SK-N-SH (cell line): Measurements from ENCODE around the gene FLYWCH1. TPM values are rescaled to one million over a fixed set of nuclear protein-coding genes. Genes with fewer than 3 reads are reported as not detected.

Experiments used
- CTCF ChIA-PET: fragments of 300-600, 350-600 bp; formaldehyde crosslinking; extraction: SDS; loops from one replicate; lab custom pipeline; 2021; lab: Yijun Ruan, JAX
- POLR2A ChIA-PET: fragments of 350-600 bp; sonication (Branson Sonifier 250); formaldehyde crosslinking; extraction: SDS; loops from one replicate; lab custom pipeline; 2020; ENCODE audit warnings: antibody characterized with exemption, inconsistent platforms; lab: Yijun Ruan, JAX
- DNase-seq: peaks from one replicate; pipeline ENCODE4 v3.0.0; 2012
- H2AFZ ChIP-seq: fragments of 200-600 bp; sonication (generic); 2 replicates; pipeline ENCODE4 v1.8.1; 2016; ENCODE audit warnings: antibody characterized with exemption, mild to moderate bottlenecking, low read depth
- H3F3A ChIP-seq: fragments of 200-600 bp; sonication (generic); replicated peaks from 2 replicates; pipeline ENCODE3; 2016; ENCODE audit warnings: antibody characterized with exemption, mild to moderate bottlenecking; ENCODE audit not compliant: insufficient read depth
- H3K27ac ChIP-seq, 2 experiments: fragments of 200-500 bp in 1 of 2; fragments of 200-600 bp in 1 of 2; sonication (Bioruptor generic) in 1 of 2; sonication (generic), shearing (Covaris generic) in 1 of 2; 2 replicates each; pipeline versions ENCODE4 v1.5.1 to v1.6.1; 2014 to 2016; ENCODE audit warnings: low read depth in 2 of 2, inconsistent platforms in 1 of 2, low read length in 1 of 2, mild to moderate bottlenecking in 1 of 2, mixed read lengths in 1 of 2
- H3K27me3 ChIP-seq: fragments of 200-600 bp; sonication (generic), shearing (Covaris generic); 2 replicates; pipeline ENCODE4 v1.6.1; 2016; ENCODE audit warnings: mixed run types; ENCODE audit not compliant: insufficient read depth
- H3K36me3 ChIP-seq, 2 experiments: fragments of 200-500 bp in 1 of 2; fragments of 200-600 bp in 1 of 2; sonication (Bioruptor generic) in 1 of 2; sonication (generic) in 1 of 2; replicated peaks in 1 of 2; 2 replicates each; pipeline versions ENCODE3 to v1.5.1; 2014 to 2016; ENCODE audit warnings: low read length in 1 of 2, mild to moderate bottlenecking in 1 of 2; ENCODE audit not compliant: insufficient read depth in 2 of 2, control insufficient read depth in 1 of 2
- H3K4me1 ChIP-seq, 2 experiments: fragments of 200-500 bp in 1 of 2; fragments of 200-600 bp in 1 of 2; sonication (Bioruptor generic) in 1 of 2; sonication (generic), shearing (Covaris generic) in 1 of 2; 2 replicates each; pipeline versions ENCODE4 v1.5.1 to v1.6.1; 2014 to 2016; ENCODE audit warnings: low read depth in 1 of 2, low read length in 1 of 2, mixed run types in 1 of 2; ENCODE audit not compliant: insufficient read depth in 2 of 2, control insufficient read depth in 1 of 2
- H3K4me2 ChIP-seq: fragments of 200-600 bp; sonication (generic), shearing (Covaris generic); 2 replicates; pipeline ENCODE4 v1.6.1; 2017; ENCODE audit warnings: mixed run types
- H3K4me3 ChIP-seq, 2 experiments: fragments of 200-500 bp in 1 of 2; fragments of 200-600 bp in 1 of 2; sonication (Bioruptor generic) in 1 of 2; sonication (generic), shearing (Covaris generic) in 1 of 2; 2 replicates each; pipeline versions ENCODE4 v1.5.1 to v1.8.1; 2014 to 2016; ENCODE audit warnings: low read depth in 2 of 2, inconsistent platforms in 1 of 2, low read length in 1 of 2, mild to moderate bottlenecking in 1 of 2, mixed read lengths in 1 of 2, moderate library complexity in 1 of 2
- H3K79me2 ChIP-seq: fragments of 200-600 bp; sonication (generic); 2 replicates; pipeline ENCODE4 v1.8.1; 2017; ENCODE audit warnings: mild to moderate bottlenecking; ENCODE audit not compliant: insufficient read depth
- H3K9ac ChIP-seq: fragments of 200-600 bp; sonication (generic); 2 replicates; pipeline ENCODE4 v1.6.1; 2017; ENCODE audit warnings: mixed run types
- H3K9me2 ChIP-seq: fragments of 200-600 bp; sonication (generic); 2 replicates; pipeline ENCODE4 v1.6.1; 2017; ENCODE audit warnings: mixed run types
- H3K9me3 ChIP-seq: fragments of 200-600 bp; sonication (generic); 2 replicates; pipeline ENCODE4 v1.6.1; 2017; ENCODE audit warnings: mixed run types, mild to moderate bottlenecking, moderate library complexity
- H4K20me1 ChIP-seq: fragments of 200-600 bp; sonication (generic); 2 replicates; pipeline ENCODE4 v1.6.1; 2017; ENCODE audit warnings: mild to moderate bottlenecking, mixed run types; ENCODE audit not compliant: insufficient read depth
- CHD2 ChIP-seq: fragments of 150-350 bp; IDR thresholded peaks from 2 replicates; pipeline ENCODE4 v1.6.1; 2018; ENCODE audit warnings: low read length; ENCODE audit not compliant: partially characterized antibody
- FOSL2 ChIP-seq: IDR thresholded peaks from 2 replicates; pipeline ENCODE4 v1.4.0; 2012; ENCODE audit warnings: low read depth, mild to moderate bottlenecking, moderate library complexity, borderline replicate concordance
- FOXJ3 ChIP-seq: sonication (generic); formaldehyde crosslinking; IDR thresholded peaks from 2 replicates; pipeline ENCODE4 v1.5.1; 2020; ENCODE audit warnings: mild to moderate bottlenecking, missing genetic modification reagents
- FOXM1 ChIP-seq: IDR thresholded peaks from 2 replicates; pipeline ENCODE4 v1.4.0; 2012; ENCODE audit warnings: low read depth, mild to moderate bottlenecking
- GABPA ChIP-seq: IDR thresholded peaks from 2 replicates; pipeline ENCODE4 v1.4.0; 2012; ENCODE audit warnings: low read depth, mild to moderate bottlenecking
- JUND ChIP-seq: IDR thresholded peaks from 2 replicates; pipeline ENCODE4 v1.4.0; 2012
- MAX ChIP-seq: IDR thresholded peaks from 2 replicates; pipeline ENCODE4 v1.4.0; 2012; ENCODE audit warnings: low read depth
- MXI1 ChIP-seq: IDR thresholded peaks from 2 replicates; pipeline ENCODE4 v1.6.1; 2012; ENCODE audit warnings: mild to moderate bottlenecking, low read depth, low read length, improper control_type of control experiment
- POLR2AphosphoS5 ChIP-seq: IDR thresholded peaks from 2 replicates; pipeline ENCODE4 v1.6.1; 2012; ENCODE audit warnings: low read depth, low read length
- RAD21 ChIP-seq: IDR thresholded peaks from 2 replicates; pipeline ENCODE4 v1.6.1; 2012; ENCODE audit warnings: mild to moderate bottlenecking, low read length
- RCOR1 ChIP-seq: fragments of 150-350 bp; IDR thresholded peaks from 2 replicates; pipeline ENCODE4 v1.6.1; 2017; ENCODE audit warnings: antibody characterized with exemption, low read length
- RFX5 ChIP-seq: IDR thresholded peaks from 2 replicates; pipeline ENCODE4 v1.6.1; 2012; ENCODE audit warnings: mild to moderate bottlenecking, improper control_type of control experiment, low read length
- SMC3 ChIP-seq: IDR thresholded peaks from 2 replicates; pipeline ENCODE4 v1.6.1; 2012; ENCODE audit warnings: low read depth, low read length, improper control_type of control experiment
- TCF12 ChIP-seq: IDR thresholded peaks from 2 replicates; pipeline ENCODE4 v1.4.0; 2012
- WGBS: methylation state at CpG from one replicate; pipeline ENCODE4 v1.1.6; 2017; ENCODE audit warnings: low lambda C conversion rate; 5-methylcytosine and 5-hydroxymethylcytosine counted together
- polyA plus RNA-seq, 3 experiments: library from polyadenylated mRNA; depleted of rRNA; stranded (reverse); fragments of >200 nt; gene quantifications; 2 replicates each; pipeline ENCODE4 v1.2.3, GENCODE V29; 2012
- TF ChIP-seq, protein P1 (sequence below): IDR thresholded peaks from 2 replicates; pipeline ENCODE4 v1.4.0; 2012; ENCODE audit warnings: low read depth, borderline replicate concordance
- TF ChIP-seq, protein P2 (sequence below): IDR thresholded peaks from 2 replicates; pipeline ENCODE4 v1.4.0; 2012; ENCODE audit warnings: low read depth, borderline replicate concordance

The FLYWCH1 gene
- polyA plus RNA-seq, 1 of the 3 experiments (the other 2 are of a cell fraction): 30.1 TPM

GRCh38 chr16:2905241-2905987, 6.3 kb upstream of the FLYWCH1 start (continued):
- TF ChIP-seq, protein P1, sequence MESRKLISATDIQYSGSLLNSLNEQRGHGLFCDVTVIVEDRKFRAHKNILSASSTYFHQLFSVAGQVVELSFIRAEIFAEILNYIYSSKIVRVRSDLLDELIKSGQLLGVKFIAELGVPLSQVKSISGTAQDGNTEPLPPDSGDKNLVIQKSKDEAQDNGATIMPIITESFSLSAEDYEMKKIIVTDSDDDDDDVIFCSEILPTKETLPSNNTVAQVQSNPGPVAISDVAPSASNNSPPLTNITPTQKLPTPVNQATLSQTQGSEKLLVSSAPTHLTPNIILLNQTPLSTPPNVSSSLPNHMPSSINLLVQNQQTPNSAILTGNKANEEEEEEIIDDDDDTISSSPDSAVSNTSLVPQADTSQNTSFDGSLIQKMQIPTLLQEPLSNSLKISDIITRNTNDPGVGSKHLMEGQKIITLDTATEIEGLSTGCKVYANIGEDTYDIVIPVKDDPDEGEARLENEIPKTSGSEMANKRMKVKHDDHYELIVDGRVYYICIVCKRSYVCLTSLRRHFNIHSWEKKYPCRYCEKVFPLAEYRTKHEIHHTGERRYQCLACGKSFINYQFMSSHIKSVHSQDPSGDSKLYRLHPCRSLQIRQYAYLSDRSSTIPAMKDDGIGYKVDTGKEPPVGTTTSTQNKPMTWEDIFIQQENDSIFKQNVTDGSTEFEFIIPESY: no peak
- TF ChIP-seq FOXM1 (no peak), GABPA (peak; percentile 25; the same call in 1 of the 2 replicates), SMC3 (no peak), FOXJ3 (CRISPR knock-in tag) (no peak), MAX (peak; percentile 79), POLR2AphosphoS5 (peak; percentile 99), RCOR1 (0 out of 2 replicates have a peak, but pooled peaks have one; percentile 0), RFX5 (no peak), FOSL2 (no peak), RAD21 (no peak), TCF12 (no peak; the same call in 1 of the 2 replicates)
- TF ChIP-seq, protein P2, sequence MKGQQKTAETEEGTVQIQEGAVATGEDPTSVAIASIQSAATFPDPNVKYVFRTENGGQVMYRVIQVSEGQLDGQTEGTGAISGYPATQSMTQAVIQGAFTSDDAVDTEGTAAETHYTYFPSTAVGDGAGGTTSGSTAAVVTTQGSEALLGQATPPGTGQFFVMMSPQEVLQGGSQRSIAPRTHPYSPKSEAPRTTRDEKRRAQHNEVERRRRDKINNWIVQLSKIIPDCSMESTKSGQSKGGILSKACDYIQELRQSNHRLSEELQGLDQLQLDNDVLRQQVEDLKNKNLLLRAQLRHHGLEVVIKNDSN: no peak
- TF ChIP-seq, all 33 proteins: peak for 11

DNA sequence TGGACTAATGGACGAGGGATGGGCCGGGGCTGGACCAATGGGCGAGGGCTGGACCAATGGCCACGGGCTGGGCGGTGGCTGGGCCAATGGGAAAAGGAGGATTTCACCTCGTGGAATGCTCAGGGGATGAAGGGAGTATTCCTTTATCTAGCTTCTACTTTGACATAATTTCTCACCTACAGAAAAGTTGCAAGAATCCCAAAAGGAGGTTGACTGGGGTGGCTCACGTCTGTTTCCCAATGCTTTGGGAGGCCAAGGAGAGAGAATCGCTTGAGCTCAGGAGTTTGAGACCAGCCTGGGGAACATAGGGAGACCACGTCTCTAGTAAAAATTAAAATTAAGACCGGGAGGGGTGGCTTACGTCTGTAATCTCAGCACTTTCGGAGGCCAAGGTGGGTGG, 5.7 kb upstream of the FLYWCH1 start:
- POLR2A ChIA-PET: interaction anchor here (0.6 to 1.1 kb wide), 2 partner anchors 13 to 23 kb away, joined by 3 to 9 read pairs; partner anchors contain the start of gene FLYWCH2
- no peak for TF ChIP-seq CHD2
- no peak for TF ChIP-seq MAX
- peak; percentile 82 for TF ChIP-seq RFX5
- no peak for TF ChIP-seq JUND
- peak; percentile 70; the same call in 1 of the 2 replicates for TF ChIP-seq MXI1
- TF ChIP-seq RCOR1: no peak
- TF ChIP-seq, all 33 proteins: peak for 2
- peak overlapping the region in 1 of 2 experiments; percentile 41; a peak in 2 of 4 replicates for H3K27ac ChIP-seq

More for the DNA sequence above, 5.7 kb upstream of the FLYWCH1 start:
- peaks cover 27% of the 10 kb centered on the region for H3F3A ChIP-seq
- H3K4me2 ChIP-seq: peak overlapping the region; percentile 52
- H3K27me3 ChIP-seq: no peaks in the 10 kb centered on the region
- WGBS: 20% methylated on average over 12 of the region's 12 CpGs
- CTCF ChIA-PET: interaction anchor here (0.8 to 2.1 kb wide), 8 partner anchors 10 to 67 kb away, joined by 3 to 10 read pairs (median 5); no protein-coding TSS in a partner anchor
- no peak for DNase-seq
- no peaks in the 10 kb centered on the region for H3K9me2 ChIP-seq
- H3K9ac ChIP-seq: no peak overlapping the region
- no peaks in the 10 kb centered on the region for H3K36me3 ChIP-seq
- H3K79me2 ChIP-seq: 0 out of 2 replicates have a peak, but pooled peaks cover 3% of the 10 kb centered on the region
- H3K4me3 ChIP-seq: no peak overlapping the region
- peak overlapping the region; percentile 30; the same call in 1 of the 2 replicates for H2AFZ ChIP-seq
- no peaks in the 10 kb centered on the region for H4K20me1 ChIP-seq
- peaks cover 6 to 8% of the 10 kb centered on the region in 2 experiments; a peak in 2 of 4 replicates for H3K4me1 ChIP-seq
- H3K9me3 ChIP-seq: no peaks in the 10 kb centered on the region
